Common myeloid progenitor, CD34-positive (primary cell): ENCODE results near the gene ELF5.

Experiments
- CTCF ChIA-PET: fragments of 350-600 bp; sonication (Branson Sonifier 250); formaldehyde crosslinking; loops from one replicate; lab custom pipeline; 2021; ENCODE audit warnings: antibody characterized with exemption; lab: Charles Lee
- POLR2A ChIA-PET: fragments of 350-600 bp; sonication (Branson Sonifier 250); formaldehyde crosslinking; loops from one replicate; lab custom pipeline; 2021; ENCODE audit warnings: antibody characterized with exemption; lab: Charles Lee
- DNase-seq, 3 donors: peaks; one replicate each; pipeline versions ENCODE4 v3.0.0 to v3.0.0-alpha.2; 2013
- H3K27ac ChIP-seq, 2 experiments: 1 replicate in 1 of 2; 2 replicates in 1 of 2; pipeline ENCODE4 v1.7.0; 2013; ENCODE audit warnings: inconsistent platforms in 2 of 2, low read length in 2 of 2, mild to moderate bottlenecking in 2 of 2, low read depth in 1 of 2, moderate library complexity in 1 of 2; ENCODE audit not compliant: severe bottlenecking in 2 of 2, insufficient read depth in 1 of 2, poor library complexity in 1 of 2
- H3K27me3 ChIP-seq, 5 experiments: replicated peaks in 2 of 5; 1 replicate in 3 of 5; 2 replicates in 2 of 5; pipeline versions ENCODE4 v1.6.1 to v1.7.0; 2013; ENCODE audit warnings: low read length in 4 of 5, mild to moderate bottlenecking in 2 of 5, moderate library complexity in 2 of 5, inconsistent platforms in 1 of 5; ENCODE audit not compliant: insufficient read depth in 5 of 5, control insufficient read depth in 4 of 5
- H3K36me3 ChIP-seq, 4 experiments: 1 replicate in 2 of 4; 2 replicates in 2 of 4; pipeline versions ENCODE4 v1.6.1 to v1.7.0; 2013; ENCODE audit warnings: low read length in 3 of 4, control low read depth in 1 of 4, mild to moderate bottlenecking in 1 of 4; ENCODE audit not compliant: control insufficient read depth in 4 of 4, insufficient read depth in 4 of 4
- H3K4me1 ChIP-seq, 4 experiments: 1 replicate in 3 of 4; 2 replicates in 1 of 4; pipeline versions ENCODE4 v1.6.1 to v1.7.1; 2013; ENCODE audit warnings: low read length in 3 of 4, mild to moderate bottlenecking in 3 of 4, control low read depth in 1 of 4, inconsistent platforms in 1 of 4, moderate library complexity in 1 of 4; ENCODE audit not compliant: control insufficient read depth in 4 of 4, insufficient read depth in 4 of 4; ENCODE audit errors: control extremely low read depth in 1 of 4
- H3K4me3 ChIP-seq, 7 experiments: 1 replicate in 4 of 7; 2 replicates in 3 of 7; pipeline versions ENCODE4 v1.5.1 to v1.7.0; 2013; ENCODE audit warnings: mild to moderate bottlenecking in 7 of 7, low read length in 6 of 7, moderate library complexity in 6 of 7, inconsistent platforms in 2 of 7, low read depth in 2 of 7, control low read depth in 1 of 7; ENCODE audit not compliant: insufficient read depth in 4 of 7, control insufficient read depth in 1 of 7; ENCODE audit errors: extremely low read depth in 1 of 7
- H3K9me3 ChIP-seq, 5 experiments: 1 replicate in 4 of 5; 2 replicates in 1 of 5; pipeline versions ENCODE4 v1.6.1 to v1.7.1; 2013; ENCODE audit warnings: low read length in 4 of 5, mild to moderate bottlenecking in 2 of 5, inconsistent platforms in 1 of 5, low read depth in 1 of 5, moderate library complexity in 1 of 5; ENCODE audit not compliant: control insufficient read depth in 4 of 5, insufficient read depth in 2 of 5; ENCODE audit errors: control extremely low read depth in 1 of 5
- WGBS: methylation state at CpG from one replicate; pipeline ENCODE4 v1.1.5; 2013; ENCODE audit not compliant: insufficient coverage; 5-methylcytosine and 5-hydroxymethylcytosine counted together

The ELF5 gene

GRCh38 chr11:34505874-34506273, 7.7 kb downstream of the ELF5 start:
- ChIA-PET CTCF (no interaction called here), POLR2A (no interaction called here)
- no peak for DNase-seq
- no peaks in the 10 kb centered on the region for H3K9me3 ChIP-seq
- H3K4me3 ChIP-seq: no peak overlapping the region
- H3K27me3 ChIP-seq: no peaks in the 10 kb centered on the region
- WGBS: 100% methylated on average over 1 of the region's 5 CpGs
- H3K36me3 ChIP-seq: no peaks in the 10 kb centered on the region
- H3K4me1 ChIP-seq: peaks cover 0 to 25% (median 4%) of the 10 kb centered on the region in 4 experiments
- H3K27ac ChIP-seq: no peak overlapping the region

GRCh38 chr11:34502949-34503348, 10.6 kb downstream of the ELF5 start:
- Histone ChIP-seq H3K27me3 (no peaks in the 10 kb centered on the region), H3K4me3 (no peak overlapping the region), H3K4me1 (peaks cover 0 to 15% (median 2%) of the 10 kb centered on the region in 4 experiments), H3K27ac (no peak overlapping the region), H3K36me3 (no peaks in the 10 kb centered on the region), H3K9me3 (no peaks in the 10 kb centered on the region)
- peak in 1 of 3 donors; percentile 5 for DNase-seq
- ChIA-PET CTCF (interaction anchor here (2.7 kb wide), 2 partner anchors 10 kb away, joined by 9 to 17 read pairs; partner anchors contain the start of gene ELF5), POLR2A (no interaction called here)
- WGBS: 75% methylated on average over 3 of the region's 3 CpGs

- WGBS: no CpG with 5 or more reads among the region's 2 CpGs
- CTCF ChIA-PET: interaction anchor here (0.7 to 2.7 kb wide), 4 partner anchors 9 to 136 kb away, joined by 3 to 9 read pairs (median 4); no protein-coding TSS in a partner anchor
Observed at GRCh38 chr11:34501949-34502348, 11.6 kb downstream of the ELF5 start.

GRCh38 chr11:34501500-34501899, 12.1 kb downstream of the ELF5 start:
- CTCF ChIA-PET: interaction anchor here (0.7 to 2.7 kb wide), 5 partner anchors 8 to 136 kb away, joined by 3 to 9 read pairs (median 4); partner anchors contain the start of gene ELF5
- WGBS: 71% methylated on average over 3 of the region's 4 CpGs

More at GRCh38 chr11:34501949-34502348, 11.6 kb downstream of the ELF5 start:
- H3K27me3 ChIP-seq: no peaks in the 10 kb centered on the region
- no peak overlapping the region for H3K4me3 ChIP-seq
- peaks cover 0 to 15% (median 2%) of the 10 kb centered on the region in 4 experiments for H3K4me1 ChIP-seq
- no peak overlapping the region for H3K27ac ChIP-seq
- H3K9me3 ChIP-seq: no peaks in the 10 kb centered on the region
- H3K36me3 ChIP-seq: no peaks in the 10 kb centered on the region
- POLR2A ChIA-PET: interaction anchor here (0.7 kb wide), 1 partner anchor 32 kb away, joined by 3 read pairs; no protein-coding TSS in a partner anchor
- no peak for DNase-seq

DNA sequence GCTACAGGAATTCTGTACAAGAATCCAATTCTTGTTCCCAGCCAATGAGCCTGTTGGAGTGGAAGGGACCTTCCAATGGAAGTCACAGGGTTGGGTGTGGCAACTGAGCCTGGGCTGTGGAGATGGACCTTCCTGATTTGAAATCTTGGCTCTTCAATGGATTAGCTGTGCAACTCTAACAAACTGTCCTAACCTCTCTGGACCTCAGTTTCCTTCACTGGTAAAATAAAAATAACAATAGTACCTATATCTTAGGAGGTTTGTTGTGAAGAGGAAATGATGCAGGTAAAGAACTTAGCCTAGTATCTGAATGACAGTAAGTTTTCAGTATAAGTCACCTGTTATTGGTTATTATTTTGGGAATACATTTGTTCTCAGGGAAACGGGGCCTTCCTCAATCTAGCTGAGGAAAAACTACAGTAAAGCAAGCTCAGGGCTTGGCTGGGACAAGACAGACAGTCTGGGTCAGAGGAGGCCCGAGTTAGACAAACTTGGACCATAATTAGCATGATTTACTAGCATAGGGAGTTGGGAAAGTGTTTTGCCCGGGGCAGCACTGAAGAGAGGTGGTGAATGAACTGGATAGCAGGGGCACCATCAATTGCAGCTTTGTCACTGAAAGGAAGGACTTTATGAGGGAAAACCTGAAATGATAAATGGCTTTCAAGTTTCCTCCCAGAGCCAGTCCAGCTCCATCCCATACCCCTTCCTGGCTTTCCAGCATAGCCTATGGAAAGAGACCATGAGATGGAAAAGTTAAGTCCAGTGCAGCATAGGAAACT, 13.7 kb downstream of the ELF5 start:
- DNase-seq: no peak
- ChIA-PET CTCF (interaction anchor here (0.8 kb wide), 1 partner anchor 13 kb away, joined by 3 read pairs; no protein-coding TSS in a partner anchor), POLR2A (no interaction called here)
- no peaks in the 10 kb centered on the region for H3K9me3 ChIP-seq
- WGBS: 100% methylated on average over 3 of the region's 3 CpGs
- no peaks in the 10 kb centered on the region for H3K27me3 ChIP-seq
- no peaks in the 10 kb centered on the region for H3K36me3 ChIP-seq
- peaks cover 0 to 12% (median 2%) of the 10 kb centered on the region in 4 experiments for H3K4me1 ChIP-seq
- H3K27ac ChIP-seq: no peak overlapping the region
- H3K4me3 ChIP-seq: no peak overlapping the region

More at GRCh38 chr11:34501500-34501899, 12.1 kb downstream of the ELF5 start:
- Histone ChIP-seq H3K4me1 (peaks cover 0 to 15% (median 2%) of the 10 kb centered on the region in 4 experiments), H3K9me3 (no peaks in the 10 kb centered on the region), H3K36me3 (no peaks in the 10 kb centered on the region), H3K27ac (no peak overlapping the region), H3K27me3 (no peaks in the 10 kb centered on the region), H3K4me3 (no peak overlapping the region)
- POLR2A ChIA-PET: interaction anchor here (0.7 kb wide), 1 partner anchor 32 kb away, joined by 3 read pairs; no protein-coding TSS in a partner anchor
- no peak for DNase-seq

DNA sequence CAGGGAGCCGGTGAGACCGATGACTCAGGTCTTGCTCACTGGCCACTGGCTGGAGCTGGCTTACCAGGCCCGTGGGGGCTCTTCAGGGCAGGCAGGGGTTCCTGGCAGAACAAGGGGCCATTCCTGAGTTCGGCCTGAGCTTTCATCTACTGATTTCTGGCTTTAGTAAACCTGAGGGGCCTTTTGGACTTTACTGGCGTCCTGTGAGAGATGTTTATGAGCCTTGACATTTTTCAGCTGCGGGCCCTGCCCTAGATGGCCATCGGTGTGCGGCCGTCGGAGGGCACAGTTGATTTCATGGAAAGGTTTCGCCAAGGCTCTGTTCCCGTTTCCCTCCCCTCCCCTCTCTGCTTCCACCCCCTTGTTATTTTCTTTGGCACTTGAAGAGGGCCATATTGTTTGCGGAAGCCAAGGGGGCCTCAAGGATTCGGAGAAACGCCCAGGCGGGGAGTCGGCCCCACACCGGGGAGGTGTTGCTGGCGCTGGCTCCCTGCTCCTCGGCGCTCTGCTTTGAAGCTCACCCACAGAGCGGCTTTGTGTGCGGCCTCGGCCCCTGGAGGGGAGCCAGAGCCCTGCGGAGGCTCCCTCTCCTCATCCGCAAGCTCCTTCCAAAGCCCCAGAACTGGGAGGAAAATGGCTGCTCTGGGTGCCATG, 17.7 kb downstream of the ELF5 start:
- H3K27ac ChIP-seq: no peak overlapping the region
- ChIA-PET POLR2A (no interaction called here), CTCF (no interaction called here)
- H3K4me3 ChIP-seq: no peak overlapping the region
- no peaks in the 10 kb centered on the region for H3K9me3 ChIP-seq
- WGBS: 97% methylated on average over 22 of the region's 26 CpGs
- H3K27me3 ChIP-seq: no peaks in the 10 kb centered on the region
- H3K36me3 ChIP-seq: no peaks in the 10 kb centered on the region
- no peak for DNase-seq
- no peaks in the 10 kb centered on the region for H3K4me1 ChIP-seq
